HG02571 (cell line): ENCODE results near the gene ACOX3.
"Not testable (repeated sequence)": the region's sequence is repeated elsewhere in the genome, so short reads cannot be mapped to it uniquely, and the experiment has no call there.

Source experiments
- ATAC-seq: cut with Tn5 transposase; IDR thresholded peaks from one replicate; pipeline ENCODE4 v1.9.1; 2021; ENCODE audit warnings: mild to moderate bottlenecking, moderate library complexity; ENCODE audit not compliant: unreplicated experiment

The ACOX3 gene

DNA sequence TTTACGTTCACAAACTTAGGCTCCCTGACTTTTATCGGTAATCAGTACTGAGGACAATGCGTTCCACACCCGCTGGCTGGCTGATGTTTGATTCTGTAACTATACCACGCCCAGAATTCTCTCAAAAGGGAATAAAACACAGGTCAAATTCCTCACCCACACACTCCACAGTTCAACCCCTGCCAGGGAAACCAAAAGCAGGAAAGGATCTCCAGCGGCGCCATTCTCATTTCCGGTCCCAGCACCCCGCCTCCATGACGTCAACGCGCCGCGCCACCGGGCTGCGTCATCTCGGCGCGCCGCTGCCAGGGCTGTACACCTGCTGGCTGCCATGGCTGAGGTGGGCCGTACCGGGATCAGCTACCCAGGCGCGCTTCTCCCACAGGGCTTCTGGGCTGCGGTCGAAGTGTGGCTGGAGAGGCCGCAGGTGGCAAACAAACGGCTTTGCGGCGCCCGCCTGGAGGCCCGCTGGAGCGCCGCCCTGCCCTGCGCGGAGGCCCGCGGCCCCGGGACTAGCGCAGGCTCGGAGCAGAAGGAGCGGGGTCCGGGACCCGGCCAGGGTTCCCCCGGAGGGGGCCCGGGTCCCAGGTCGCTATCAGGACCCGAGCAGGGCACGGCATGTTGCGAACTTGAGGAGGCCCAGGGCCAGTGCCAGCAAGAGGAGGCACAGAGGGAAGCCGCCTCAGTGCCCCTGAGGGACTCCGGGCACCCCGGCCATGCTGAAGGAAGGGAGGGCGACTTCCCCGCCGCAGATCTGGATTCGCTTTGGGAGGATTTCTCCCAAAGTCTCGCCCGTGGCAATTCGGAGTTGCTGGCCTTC, at the start of gene ACOX3, which contains the start of gene TRMT44:
ACOX3 (minus strand) TSS at position 232 of the 820 bp plus-strand sequence. CDS start 24,202 bp downstream, outside the sequence.
TRMT44 (plus strand) TSS at position 286 of the 820 bp plus-strand sequence; CDS start at position 332, 46 bp downstream.
- ATAC-seq = peak; percentile 91

DNA sequence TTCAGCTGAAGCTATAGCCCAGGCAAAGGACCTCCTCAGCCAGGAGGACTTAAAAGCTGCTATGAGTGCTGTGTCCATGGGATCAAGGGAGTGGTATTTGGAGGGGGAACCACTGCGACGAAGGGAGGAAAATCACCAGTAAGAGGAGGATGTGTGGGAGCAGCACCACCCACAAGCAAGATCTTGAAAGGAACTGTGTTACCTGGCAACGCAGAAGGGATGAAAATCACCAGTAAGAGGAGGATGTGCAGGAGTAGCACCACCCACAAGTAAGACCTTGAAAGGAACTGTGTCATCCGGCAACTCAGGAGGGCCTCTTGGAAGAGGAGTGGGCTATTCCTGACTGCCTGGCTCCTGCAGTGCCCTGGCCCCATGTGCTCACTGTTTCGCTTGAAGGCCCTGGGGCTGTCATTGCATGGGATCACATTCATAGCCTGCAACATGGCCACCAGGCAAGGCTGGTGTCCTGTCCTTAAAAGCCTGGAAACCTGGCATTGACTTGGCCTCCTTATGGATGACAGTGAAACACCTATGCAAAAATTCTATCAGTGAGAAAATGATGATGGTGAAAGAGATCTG, 48.4 kb upstream of the ACOX3 start:
- ATAC-seq = no peak

DNA sequence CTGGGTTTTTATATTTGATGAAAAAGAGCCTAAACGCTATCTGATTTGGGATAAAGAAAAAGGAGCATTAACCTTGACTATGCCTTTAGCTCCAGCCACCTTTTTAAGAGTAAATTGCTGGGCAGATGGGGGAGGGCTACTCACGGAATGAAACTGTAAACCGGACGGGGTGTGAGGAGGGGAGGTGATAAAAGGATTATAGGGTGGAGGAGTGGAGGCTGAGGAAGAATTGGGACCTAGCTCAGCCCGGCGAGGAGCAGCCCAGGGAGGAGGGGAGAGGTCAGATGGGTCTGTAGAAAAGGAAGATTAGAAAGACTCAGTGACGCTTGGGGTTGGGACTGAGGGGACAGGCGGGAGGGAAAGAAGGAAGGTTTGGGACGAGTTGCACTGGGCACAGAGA, 46.1 kb upstream of the ACOX3 start:
- not testable (repeated sequence) for ATAC-seq

DNA sequence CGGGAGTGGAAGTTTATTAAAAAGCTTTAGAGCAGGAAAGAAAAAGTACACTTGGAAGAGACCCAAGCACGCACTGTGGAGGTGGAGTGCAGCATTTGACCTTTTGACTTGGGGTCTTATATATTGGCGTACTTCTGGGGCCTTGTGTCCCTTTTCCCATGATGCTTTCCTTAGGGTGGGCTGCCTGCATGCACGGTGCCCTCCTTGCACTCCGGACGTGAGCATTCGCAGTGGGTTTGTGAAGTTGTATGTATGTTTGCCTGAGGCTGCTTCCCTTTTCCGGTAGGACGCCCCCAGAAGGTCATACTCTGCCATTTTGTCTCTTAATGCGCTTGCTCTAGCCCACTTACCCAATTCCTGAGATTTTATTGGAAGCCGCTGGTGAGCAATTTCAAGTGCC, 39.7 kb upstream of the ACOX3 start:
- no peak for ATAC-seq

DNA sequence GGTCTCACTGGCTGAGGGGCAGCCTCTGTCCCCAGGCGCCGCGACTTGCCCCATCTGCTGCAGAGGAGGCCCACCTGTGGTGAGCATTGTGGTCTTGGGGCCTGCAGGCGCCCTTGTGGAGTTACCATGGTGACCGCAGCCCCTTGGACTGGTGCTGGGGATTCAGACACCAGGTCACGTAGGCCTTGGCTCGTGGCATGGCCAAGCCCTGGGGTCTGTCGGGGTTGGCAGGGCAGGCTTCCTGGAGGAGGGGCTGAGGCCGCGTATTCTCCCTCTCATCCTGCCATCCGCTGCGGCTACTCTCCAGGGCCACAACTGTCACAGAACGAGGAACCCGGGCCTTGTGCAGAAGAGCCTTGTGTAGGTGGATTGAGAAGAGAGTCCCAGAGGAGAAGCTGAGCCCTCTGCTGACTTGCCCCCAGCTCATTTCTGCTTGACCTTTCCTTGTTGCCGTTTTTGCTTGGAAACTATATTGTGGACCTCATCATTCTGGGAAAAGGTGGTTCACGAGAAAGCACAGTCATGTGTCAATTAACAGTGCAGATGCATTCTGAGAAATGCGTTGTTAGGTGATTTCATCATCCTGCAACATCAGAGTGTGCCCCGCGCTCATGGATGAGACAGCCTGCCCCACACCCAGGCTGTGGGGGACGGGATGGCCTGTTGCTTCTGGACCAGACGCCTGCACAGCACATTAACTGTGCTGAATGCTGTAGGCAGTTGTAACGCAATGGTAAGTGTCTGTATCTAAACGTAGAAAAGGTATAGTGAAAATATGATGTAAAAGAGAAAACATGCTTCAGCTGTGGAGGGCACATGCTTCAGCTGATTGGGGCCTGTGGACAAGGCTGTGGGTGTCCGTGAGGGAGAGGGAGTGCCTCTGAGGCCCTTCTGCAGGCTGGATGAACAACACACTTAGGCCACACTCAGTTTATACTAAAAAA, 38.5 kb upstream of the ACOX3 start:
- ATAC-seq = no peak

DNA sequence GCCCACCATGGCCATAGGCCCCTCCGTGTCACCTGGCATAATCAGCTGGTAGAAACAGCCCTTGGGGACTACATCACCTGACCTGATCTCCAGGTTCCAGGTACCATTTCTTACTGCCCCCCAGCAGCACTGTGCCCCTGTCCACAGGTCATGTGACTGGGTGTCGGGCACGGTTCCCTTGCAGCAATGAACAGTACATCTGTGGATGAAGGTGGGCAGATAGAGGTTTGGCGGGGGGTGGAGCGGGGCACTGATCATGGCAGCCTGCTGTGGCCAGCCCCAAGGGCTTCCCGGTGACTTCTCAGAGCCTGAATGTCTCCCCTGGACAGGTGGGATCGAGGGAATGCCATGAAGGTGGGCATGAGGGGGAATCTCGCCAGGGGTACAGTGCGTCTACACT, 37.8 kb upstream of the ACOX3 start:
- ATAC-seq = no peak

DNA sequence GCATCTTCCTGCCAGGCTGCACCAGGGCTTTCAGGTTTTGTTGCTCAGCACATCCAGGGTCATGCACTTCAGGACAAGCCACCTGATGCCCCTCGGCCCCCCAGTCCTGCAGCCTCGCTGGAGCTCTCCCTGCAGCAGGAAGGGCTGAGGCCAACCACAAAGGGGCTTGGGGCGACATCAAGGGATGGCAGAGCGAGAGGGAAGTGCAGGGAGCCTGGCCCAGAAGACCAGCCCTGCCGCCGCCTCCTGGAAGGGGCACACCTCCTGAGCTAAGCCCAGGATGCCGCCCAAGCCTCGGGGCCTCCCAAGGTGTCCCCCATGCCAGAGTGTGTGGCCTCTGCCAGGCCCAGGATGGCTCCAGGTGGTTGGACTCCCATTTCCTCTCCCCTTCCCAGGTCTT, 37.2 kb upstream of the ACOX3 start:
- ATAC-seq = no peak

DNA sequence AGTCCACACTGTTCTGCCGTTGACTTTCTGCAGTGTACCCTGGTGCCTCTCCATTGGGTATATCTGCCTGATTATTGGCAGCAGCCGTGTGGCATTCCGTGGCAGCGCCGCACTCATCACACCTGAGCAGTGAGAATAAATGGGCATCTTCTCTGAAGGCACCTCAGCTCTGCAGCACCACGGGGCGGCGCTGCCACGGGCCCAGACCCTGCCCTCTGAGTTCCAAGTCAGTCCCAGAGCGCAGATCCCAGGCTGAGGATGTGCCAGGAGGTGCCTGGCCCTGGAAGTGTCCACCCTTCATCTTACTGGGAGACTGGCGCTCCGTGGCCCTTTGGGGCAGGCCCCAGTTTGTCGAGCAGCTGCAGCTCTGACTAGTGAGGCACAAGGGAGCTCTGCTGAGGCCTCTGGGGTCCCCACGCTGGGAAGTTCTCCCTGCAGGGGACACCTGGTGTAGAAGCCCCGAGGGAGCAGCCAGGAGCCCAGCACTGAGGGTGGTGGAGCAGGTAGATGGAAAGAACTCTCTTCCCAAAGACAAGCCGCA, 36.6 kb upstream of the ACOX3 start:
- ATAC-seq = no peak

DNA sequence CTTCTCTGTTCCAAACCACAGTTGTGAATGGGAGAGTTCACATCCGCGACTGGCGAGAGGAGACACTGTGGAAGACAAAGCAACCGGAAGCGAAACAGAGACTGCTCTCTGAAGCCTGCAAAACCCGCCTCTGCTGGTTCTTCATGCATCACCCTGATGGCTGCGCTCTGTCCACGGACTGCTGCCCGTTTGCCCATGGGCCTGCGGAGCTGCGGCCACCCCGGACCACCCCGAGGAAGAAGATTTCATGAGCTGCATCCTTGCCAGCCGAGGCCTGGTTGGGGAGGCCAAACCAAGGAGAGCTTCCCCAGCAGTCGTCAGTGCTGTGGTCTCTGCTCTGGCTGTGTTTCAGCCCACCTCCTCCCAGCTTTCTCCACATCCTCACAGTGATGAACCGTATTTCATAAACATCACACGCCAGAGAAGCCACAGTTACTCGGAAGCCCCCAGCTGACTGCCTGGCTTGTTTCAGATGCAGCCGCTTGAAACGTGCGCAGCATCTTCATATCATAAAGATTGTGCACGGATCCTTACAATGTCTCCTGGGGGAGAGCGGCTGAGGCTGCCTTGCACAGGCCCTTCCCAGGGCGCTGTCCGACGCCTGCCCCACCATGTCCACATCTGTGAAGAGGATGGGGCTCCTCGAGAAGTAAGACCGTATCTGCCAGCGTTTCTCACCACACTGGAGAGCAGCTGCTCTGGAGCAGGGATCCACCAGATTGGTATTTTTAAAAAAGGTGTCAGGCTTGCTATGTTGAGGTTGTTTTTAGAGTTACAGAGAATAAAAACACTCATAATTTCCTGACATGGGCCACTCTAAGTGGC, 35.4 kb upstream of the ACOX3 start:
- no peak for ATAC-seq

DNA sequence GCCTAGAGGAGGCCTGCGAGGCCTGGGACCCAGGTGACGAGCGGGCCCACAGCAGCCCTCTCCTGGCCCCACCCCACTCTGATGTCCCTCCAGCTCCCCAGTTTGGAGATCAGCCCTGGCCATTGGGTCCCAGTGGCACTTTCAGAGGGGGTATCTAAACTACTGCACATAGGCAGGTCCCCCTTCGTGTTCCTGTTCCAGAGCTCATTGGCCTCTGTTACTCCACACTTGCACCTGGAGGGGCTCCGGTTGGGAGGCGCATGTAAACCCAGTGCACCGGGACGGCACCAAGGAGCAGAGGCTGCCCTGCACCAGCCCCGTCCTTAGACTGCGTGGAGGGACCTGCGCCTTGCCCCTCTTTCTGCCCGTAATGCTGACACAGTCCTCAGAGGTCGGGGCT, 34.3 kb upstream of the ACOX3 start:
- no peak for ATAC-seq

DNA sequence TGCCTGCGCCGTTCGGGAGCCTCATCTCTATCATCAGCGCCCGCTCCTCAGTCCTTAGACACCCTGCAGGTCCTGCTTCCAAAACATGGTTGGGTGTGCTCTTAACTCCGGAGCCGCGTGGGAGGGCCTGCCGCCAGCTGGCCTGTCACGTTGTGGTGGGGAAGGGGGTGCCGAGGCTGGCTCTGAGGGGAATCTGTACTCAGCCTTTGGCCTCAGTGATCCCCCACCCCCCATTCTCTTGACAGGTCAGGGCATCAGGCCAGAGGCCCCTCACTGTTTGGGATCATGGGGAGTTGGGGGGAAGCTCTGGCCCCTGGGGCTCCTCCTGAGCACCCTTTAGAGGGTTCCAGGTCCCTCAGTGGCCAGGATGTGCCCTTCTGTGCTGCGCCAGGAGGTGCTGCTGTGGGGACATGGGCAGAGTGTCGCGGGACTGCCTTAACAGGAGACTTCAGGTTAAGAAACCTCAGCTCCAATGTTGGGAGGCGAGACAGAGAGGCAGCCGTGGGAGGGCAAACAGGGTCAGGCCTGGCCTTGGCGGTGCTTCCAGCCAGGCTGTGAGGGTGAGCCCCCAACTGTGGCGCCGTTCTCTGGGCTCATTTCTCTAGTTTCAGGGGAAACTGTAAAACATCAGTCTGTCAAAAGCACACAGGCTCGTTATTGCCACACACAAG, 33.5 kb upstream of the ACOX3 start:
- no peak for ATAC-seq

DNA sequence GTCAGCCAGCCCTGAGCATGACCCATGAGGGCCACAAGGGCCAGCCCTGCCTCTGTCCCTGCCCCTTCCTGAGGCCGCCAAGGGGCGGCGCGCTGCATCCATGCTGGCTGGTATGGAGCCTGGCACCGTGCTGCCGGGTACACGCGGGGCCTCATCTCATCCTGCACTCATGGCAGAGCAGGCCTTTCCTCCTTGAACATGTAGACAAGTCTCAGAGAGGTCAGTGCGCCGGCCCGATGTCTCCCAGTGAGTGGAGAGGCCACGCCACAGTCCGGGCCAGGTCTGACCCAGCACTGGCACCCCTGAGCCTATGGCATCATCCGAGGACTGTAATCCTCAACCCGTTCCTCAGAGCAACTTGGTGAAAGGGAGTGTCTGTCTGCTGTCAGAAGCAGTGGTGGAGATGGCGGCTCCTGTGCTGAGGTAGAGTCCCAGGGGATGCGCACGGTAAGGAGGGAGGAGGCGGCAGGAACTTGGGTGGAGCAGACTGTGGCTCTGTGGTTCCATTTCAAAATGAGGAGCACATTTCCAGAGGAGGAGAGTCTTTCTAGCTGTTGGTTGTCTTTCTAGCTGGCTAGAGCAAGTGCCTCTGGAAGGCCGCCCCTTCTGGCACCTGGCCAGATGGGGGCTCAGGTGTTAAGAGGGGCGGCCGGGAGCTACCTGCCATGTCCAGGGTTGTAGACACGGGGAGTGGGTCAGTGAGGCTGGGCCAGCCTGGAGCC, 32.8 kb upstream of the ACOX3 start:
- no peak for ATAC-seq

DNA sequence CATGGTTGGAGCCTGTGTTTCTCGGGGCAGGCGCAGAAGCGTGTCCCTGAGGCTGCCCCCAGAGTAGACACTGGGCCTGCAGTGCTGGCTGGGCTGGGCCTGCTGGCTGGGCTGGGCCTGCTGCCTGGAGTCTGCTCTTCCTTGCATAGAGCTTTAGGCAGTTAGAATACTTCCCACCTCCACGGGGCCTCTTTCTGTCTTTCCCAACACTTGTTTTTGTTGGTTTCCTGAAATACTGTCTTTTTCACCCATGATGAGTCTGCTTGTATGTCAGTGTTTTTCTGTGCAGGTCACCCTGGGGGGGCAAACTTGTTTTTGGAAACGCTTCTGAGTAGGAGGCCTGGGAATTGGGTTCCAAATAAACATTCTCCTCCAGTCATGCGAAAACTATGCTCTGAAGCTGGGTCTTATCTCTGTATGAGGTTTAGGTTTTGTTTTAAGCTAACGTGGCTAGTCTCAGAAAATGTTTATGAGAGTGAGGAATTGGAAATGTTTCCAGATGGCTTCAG, 32.2 kb upstream of the ACOX3 start:
- ATAC-seq = no peak

DNA sequence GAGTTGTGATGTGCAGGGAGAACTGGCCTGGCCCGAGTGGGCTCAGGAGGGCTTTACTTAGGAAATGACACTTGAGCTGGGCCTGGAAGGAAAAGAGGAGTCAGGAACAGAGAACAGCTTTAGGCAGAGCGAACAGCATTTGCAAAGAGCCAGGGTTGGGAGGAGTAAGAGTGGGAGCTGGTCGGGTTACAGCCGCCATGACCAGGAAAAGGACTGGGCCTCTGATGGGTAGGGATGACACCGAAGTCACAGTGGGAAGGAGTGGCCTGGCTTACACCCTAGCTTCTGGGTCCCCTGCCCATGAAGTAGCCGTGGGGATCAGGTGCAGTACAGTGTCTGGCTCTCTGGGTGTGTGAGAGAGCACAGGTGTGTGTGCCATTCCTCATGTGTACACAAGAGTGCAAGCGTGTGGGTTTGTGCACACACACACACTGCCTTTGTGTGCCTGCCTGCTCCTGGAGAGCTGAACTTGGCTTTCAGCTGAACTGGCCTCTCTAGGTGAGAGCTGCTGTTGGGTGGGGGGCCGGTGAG, 31.7 kb upstream of the ACOX3 start:
- ATAC-seq = no peak

DNA sequence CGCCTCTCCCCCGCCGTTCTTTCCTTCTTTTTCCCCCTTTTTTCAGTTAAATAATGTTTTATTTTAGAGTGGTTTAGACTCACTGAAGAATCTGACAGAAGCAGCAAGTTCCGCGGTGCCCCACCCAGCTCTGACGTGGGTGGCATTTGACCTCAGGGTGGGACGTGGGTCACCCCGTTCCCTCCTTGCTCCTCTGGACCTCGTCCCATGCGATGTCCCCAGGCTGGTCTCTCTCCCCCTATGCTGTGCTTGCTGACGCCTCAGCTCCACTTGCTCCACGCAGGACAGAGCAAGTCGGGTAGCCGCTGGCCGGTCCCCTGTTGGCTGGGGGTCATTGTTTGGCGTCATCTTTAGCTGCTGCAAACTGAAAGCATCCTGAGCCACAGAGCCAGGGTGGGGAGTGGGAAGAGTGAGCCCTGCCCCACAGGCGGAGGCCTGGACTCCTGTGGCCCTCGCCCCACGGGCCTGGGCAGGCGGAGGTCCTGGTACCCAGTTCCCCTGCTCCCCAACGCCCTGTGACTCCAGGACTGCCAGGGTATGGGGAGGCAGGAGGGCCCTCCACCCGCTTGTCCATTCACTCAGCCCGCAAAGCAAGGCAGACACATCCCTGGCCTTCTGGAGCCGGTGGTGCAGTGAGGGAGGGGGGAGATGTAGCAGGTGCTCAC, 30.8 kb upstream of the ACOX3 start:
- no peak for ATAC-seq

DNA sequence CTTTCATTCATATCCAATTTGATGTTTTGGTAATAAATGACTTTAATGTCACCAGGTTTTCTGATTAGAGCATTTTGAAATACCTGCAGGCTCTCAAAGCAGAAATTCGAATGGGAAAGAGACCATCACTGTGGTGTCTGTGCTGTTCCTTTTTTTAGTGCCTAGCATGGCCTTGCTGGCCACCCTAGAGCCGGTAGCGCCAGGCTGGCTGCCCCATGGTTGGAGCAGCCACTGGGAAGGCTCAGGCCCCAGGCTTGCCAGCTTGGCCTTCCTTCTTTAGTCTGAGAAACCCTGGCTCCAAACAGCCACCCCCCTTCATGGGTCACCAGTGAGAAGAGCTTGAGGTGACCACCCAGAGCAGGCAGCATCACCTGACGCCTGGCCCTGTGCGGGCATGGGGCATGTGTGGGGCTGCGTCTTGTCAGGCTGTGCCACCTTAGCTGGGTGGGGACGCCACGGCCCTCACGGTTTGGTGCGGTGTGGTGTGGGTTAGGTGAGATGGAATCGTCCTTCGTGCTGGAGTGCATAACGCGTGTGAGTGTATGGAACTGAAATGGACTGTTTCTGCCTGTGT, 30.0 kb upstream of the ACOX3 start:
- no peak for ATAC-seq

DNA sequence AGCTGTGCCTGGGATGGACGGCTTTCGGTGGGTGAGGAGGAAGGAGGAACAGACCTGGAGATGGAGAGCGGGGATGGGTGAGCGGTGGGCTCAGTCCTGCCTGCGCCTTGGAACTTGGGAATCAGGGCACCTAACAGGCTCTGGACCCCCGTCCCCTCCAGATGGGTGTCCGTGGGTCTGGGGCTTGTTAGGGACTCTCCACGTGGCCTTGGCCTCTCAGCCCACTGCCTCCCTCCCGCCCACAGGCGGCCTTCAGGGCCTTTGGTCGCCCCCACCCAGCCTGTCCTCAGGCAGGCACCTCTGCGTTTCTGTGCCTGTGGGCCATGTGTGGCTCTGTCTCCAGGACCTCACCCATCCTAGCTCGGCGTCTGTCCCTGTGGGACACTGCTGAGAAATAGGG, 29.0 kb upstream of the ACOX3 start:
- no peak for ATAC-seq
